Head of caudate nucleus (tissue), 42 donors: Measurements from ENCODE around the gene PPM1N.

ENCODE experiments used
- DNase-seq, 42 donors: peaks; one replicate each; pipeline versions ENCODE4 v3.0.0 to v3.0.0-alpha.2; 2020 to 2021; ENCODE audit warnings: mixed read lengths in 7 of 42
- intact Hi-C: fragments of 100-400 bp; cut with DNase I; formaldehyde crosslinking; loops from one replicate; pipeline ENCODE4 v1.15.0; 2022

Gene PPM1N, protein sequence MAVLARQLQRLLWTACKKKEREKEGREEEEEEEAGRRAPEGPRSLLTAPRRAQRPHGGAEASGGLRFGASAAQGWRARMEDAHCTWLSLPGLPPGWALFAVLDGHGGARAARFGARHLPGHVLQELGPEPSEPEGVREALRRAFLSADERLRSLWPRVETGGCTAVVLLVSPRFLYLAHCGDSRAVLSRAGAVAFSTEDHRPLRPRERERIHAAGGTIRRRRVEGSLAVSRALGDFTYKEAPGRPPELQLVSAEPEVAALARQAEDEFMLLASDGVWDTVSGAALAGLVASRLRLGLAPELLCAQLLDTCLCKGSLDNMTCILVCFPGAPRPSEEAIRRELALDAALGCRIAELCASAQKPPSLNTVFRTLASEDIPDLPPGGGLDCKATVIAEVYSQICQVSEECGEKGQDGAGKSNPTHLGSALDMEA

DNA sequence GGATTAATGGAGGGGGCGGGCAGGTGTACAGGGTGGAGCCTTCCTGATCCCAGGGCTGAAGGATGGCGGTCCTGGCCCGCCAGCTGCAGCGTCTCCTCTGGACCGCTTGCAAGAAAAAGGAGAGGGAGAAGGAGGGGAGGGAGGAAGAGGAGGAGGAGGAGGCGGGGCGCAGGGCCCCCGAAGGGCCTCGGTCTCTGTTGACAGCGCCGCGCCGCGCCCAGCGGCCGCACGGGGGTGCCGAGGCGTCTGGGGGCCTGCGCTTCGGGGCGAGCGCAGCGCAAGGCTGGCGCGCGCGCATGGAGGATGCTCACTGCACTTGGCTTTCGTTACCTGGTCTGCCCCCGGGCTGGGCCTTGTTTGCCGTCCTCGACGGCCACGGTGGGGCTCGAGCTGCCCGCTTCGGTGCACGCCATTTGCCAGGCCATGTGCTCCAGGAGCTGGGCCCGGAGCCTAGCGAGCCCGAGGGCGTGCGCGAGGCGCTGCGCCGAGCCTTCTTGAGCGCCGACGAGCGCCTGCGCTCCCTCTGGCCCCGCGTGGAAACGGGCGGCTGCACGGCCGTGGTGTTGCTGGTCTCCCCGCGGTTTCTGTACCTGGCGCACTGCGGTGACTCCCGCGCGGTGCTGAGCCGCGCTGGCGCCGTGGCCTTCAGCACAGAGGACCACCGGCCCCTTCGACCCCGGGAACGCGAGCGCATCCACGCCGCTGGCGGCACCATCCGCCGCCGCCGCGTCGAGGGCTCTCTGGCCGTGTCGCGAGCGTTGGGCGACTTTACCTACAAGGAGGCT lies at the start of gene PPM1N:
TSS of gene PPM1N (plus strand) at position 33 of the 785 bp plus-strand sequence. CDS start at position 63, 30 bp downstream.
- intact Hi-C loops: no loop called here
- peak in 25 of 42 donors; percentile 23 to 65 (median 42) for DNase-seq

DNA sequence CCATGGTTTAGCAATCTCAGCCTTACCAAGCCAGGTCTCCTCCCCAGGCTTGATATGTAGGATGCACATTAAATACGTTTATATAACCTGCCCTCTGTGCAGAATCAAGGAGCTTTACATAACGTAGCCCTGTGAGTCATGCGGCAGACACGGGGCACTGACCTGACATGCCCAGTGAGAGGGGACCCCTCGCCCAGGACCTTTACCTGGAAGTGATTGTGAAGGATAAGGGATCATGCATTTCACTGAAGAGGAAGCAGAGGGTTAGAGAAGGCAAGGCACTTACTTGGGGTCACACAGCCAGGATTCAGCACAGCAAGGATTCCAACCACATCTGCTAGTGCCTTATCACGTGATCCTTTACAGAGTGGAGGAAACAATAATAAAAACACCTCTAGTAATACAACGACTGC lies 49.4 kb upstream of the PPM1N start:
- intact Hi-C loops: no loop called here
- DNase-seq: peak in 35 of 42 donors; percentile 24 to 87 (median 65)

DNA sequence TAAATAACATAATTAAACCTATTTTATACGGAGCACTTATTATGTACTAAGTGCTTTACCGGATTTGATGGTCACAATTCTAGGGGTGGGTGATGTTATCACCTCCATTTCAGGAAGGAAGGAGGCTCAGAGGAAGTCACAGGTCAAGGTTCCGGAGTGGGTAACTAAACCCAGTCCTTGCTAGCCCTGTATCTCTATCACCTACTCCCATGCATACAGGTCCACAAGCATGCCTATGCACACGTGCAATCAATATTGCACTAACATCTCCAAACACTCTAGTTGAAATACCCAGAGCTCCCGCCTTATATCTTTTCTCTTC lies 48.3 kb upstream of the PPM1N start:
- intact Hi-C loops: no loop called here
- no peak for DNase-seq

DNA sequence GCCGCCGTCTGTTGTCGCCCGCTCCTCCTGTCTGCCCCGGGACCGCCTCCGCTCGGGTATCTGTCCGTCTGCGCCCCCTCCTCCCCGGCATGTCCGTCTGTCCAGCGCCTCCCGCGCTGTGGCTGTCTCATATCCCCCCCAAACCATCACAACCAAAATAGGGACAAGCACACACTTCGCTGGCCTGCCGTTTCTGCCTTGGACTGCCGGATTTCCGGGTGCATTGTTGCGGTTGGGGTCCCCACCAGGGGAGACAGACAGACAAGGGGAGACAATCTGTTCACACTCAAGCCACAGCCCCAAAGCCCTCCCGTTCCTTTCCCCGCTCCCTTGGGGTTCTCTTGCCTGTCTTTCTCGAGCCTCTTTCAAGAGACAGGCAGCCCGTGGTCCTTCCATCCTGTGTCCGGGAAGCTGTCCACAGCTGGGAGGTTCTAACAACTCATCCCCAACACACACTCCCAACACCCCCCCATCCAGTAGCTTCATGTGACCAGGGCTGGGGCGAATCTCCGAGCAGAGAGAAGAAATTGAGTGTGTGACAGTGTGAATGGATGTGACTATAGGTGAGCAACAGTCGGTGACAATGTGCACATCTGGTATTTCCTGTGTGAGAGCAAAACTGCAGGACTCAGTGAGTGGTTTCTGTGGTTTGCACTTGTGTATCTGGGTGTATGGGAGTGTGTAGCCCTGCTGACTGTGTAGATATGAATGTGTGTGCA lies 47.0 kb upstream of the PPM1N start:
- intact Hi-C loops: no loop called here
- DNase-seq: peak in 6 of 42 donors; percentile 8 to 56 (median 22)

DNA sequence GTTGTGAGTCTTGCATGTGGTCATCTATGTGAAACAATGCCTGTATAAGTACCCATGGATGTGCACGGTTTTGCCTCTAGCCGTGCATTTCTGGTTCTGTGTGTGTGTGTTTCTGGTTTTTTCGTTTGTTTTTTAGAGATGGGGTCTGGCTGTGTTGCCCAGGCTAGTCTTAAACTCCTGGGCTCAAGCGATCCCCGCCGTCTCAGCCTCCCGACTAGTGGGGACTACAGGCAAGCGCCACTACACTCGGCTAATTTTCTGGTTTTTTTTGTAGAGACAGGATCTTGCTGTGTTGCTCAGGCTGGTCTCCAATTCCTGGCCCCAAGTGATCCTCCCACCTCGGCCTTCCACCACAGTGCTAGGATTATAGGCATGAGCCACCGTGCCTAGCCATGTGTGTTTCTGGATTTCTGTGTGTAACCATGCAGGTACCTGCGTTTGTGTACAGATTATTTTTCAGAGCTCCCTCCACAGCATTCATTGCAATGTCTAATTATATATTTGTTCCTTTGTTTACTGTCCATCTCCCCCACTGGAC lies 46.3 kb upstream of the PPM1N start:
- DNase-seq: no peak
- intact Hi-C loops: no loop called here

DNA sequence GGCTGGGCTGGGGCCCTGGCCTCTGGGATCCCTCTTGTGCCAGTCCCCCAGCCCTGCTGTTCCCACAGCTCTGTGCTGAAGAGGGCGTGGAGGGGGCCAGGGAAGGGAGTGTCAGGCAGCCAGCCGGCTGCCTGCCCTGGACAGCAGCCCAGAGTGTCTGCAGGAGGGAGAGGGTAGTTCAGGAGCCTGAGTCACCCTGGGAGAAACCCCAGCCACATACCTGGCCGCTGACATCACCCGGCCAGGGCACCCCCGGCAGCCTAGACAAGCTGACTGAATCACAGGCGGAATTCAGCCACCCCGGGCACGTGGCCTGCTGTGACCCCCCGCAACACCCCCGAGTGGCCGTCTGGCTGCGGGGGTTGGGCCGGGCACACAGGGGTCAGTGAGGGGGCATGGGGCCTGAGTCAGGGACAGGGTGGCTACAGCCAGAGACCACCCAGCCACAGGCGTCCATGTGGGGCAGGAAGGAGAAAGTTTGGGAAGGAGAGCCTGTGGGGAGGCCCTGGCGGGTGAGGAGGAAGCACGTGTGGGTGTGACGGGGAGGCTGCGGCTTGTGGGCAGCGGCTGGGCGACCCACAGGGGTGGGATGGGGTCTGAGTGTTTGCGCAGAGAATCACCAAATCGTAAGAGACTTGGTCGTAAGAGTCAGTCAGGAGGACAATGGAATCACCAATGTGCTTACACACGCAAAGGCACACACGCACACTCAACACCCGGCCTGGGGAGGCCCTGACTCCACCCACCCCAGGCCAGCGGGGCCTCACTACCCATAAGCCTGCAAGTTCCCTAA lies 42.3 kb upstream of the PPM1N start:
- intact Hi-C loops: no loop called here
- DNase-seq: peak in 4 of 42 donors; percentile 29 to 78 (median 55)

DNA sequence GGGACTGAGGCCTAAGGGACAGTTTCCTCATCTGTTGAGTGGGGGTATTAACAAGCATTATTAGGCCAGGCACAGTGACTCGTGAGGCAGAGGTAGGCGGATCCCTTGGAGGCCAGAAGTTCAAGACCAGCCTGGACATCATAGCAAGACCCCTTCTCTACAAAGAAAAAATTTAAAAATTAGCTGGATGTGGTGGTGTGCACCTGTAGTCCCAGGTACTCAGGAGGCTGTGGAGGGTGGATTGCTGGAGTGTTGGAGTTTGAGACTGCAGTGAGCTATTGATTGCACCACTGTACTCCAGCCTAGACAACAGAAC lies 41.8 kb upstream of the PPM1N start:
- intact Hi-C loops: no loop called here
- no peak for DNase-seq

DNA sequence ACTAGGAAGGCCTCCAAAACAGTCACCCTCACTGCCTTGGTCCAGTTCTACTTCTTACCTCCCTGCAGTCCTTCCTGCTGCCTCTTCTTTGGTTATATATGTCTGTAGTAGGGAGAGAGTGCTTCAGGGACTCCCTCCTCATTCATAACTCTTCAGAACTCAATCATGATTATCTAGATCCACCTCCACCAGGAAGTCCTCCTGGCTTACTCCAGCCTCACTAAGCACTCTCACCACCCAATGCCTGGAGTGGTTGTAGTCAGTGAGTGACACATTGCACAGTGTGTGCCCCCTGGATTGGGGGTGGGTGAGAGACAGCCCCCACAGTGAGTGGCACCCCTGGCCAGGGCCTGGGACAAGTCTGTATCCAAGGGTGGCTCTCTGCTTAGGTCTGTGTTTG lies 40.5 kb upstream of the PPM1N start:
- DNase-seq: no peak
- intact Hi-C loops: no loop called here

DNA sequence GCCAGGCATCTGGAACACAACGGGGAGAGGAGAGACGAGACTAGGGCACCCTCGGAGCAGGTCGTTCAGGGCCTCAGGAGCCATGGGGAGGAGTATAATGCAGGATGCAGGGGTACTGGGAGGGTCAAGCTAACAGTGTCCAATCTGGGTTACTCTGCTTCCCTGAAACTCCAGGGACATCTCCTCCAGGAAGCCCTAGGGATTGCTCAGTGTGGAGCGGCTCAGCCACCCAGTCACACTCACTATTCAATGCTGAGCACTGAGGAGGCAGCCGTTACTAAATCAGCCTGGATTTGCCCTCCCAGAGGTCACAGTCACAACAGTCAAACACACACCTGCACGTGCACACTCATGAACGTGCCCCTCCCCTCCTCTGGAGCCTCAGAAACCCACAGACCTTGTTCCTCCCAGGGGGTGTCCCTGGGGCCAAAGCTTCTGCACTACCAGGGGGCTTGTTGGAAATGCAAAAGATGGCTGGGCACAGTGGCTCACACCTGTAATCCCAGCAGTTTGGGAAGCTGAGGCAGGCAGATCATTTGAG lies 37.4 kb upstream of the PPM1N start:
- intact Hi-C loops: no loop called here
- no peak for DNase-seq

DNA sequence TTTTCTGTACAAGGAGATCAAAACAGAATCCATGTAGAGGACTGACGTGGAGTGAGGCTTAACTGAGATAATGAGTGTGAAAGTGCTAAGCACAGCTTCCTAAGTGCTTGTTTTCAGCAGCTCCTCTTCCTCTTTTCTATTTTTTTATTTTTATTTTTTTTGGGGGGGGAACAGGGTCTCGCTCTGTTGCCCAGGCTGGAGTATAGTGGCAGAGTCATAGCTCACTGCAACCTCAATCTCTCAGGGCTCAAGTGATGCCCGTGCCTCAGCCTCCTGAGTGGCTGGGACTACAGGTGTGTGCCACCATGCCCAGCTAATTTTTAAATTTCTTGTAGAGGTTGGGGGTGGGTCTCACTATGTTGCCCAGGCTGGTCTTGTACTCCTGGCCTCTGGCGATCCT lies 36.1 kb upstream of the PPM1N start:
- intact Hi-C loops: no loop called here
- no peak for DNase-seq

DNA sequence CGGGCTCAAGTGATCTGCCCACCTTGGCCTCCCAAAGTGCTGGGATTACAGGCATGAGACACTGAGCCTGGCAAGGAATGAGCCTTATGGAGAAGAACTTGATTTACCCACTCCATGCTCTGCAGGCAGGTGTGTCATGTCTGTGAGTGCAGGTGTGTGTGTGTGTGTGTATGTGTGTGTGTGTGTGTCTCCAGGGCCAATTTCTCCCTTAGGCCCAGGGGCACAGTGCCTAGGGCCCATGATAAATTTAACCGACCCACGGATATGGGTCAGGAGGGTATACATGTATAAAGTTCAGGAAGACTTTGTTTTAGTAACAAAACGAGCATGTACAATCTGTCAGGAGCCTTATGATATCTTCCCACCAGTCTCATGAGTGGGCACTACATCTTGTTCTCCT lies 35.0 kb upstream of the PPM1N start:
- no peak for DNase-seq
- intact Hi-C loops: no loop called here

DNA sequence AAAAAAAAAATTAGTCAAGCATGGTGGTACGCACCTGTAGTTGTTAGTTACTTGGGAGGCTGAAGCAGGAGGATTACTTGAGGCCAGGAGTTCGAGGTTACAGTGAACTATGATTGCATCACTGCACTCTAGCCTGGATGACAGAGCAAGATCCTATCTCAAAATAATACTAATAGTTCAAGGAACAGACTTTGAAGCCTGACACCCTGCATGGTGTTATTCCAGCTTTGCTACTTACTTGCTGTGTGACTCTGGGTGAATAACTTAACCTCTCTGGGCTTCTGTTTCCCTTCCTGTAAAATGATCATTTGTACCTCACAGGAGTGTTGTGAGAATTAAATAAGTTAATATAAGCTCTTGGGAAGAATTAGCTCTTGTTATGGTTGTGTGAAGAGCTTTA lies 34.0 kb upstream of the PPM1N start:
- intact Hi-C loops: no loop called here
- DNase-seq: no peak

DNA sequence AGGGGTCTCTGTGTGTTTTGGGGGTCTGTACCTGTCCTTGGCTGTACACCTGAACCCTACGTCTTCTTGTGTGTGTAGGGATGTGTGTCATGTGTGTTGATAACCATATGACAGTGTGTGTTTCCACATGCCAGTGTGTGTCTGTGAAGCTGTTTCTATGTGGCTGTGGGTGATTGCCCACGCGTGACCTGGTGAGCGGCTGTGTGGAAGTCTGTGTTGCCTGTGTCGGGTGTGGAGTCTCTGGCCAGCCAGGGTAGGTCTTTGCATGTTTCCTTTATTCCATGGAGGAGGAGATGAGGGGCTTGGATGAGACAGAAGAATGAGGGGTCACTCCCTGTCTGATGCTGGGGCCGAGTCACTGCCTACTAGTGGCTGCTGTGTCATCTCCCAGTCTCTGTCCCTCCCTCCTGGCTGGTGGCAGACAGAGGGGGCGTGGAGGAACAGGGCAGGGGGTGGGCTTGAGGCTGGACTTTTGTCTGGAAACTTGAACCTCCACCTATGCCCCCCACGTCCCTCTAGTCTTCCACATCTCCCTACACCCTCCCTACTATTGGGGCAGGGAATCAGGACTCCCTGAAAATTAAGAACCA lies 33.3 kb upstream of the PPM1N start:
- no peak for DNase-seq
- intact Hi-C loops: no loop called here

DNA sequence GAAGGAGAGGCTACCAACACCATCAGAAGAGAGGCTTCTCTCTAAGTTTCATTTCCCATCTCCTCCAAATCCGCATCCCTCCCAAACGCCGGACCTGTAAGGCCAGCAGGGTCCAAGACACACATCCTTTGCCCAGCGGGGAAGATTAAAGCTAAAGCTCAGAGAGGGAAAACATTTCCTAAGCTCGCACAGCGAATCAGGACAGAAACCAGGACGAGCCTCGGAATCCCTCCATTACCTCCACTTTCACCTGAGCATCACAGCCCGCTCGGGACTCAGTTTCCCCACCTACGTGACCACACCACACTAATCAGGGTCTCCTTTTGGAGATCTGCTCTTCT lies 31.2 kb upstream of the PPM1N start:
- DNase-seq: no peak
- intact Hi-C loops: no loop called here

DNA sequence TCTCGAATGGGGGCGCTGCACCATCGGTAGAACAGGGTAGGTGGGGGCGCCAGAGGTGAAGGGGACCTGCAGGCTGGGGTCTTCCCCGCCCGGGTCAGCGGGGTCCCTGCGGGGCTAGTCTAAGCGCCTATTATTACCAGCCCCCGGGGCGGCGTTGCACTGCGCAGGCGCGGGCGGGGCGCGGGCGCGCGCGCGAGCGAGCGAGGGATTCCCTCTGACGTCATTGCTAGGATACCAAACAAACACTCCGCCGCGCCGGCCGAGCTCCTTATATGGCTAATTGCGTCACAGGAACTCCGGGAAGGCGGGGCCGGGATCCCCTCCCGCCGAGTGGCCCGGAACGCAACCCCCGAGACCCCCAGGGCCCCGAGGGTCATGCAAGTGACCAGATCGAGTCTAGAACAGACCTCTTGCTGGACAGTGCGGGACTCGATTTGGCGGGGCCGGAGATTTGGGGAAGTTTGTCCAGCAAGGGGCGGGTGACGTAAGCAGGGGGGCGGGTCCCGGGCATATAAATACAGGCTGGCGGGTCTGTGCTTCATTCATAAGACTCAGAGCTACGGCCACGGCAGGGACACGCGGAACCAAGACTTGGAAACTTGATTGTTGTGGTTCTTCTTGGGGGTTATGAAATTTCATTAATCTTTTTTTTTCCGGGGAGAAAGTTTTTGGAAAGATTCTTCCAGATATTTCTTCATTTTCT lies 30.6 kb upstream of the PPM1N start, which contains the start of gene FOSB:
TSS of gene FOSB (plus strand) at position 541 of the 703 bp plus-strand sequence. CDS start 591 bp downstream, outside the sequence.
- intact Hi-C loops: no loop called here

DNA sequence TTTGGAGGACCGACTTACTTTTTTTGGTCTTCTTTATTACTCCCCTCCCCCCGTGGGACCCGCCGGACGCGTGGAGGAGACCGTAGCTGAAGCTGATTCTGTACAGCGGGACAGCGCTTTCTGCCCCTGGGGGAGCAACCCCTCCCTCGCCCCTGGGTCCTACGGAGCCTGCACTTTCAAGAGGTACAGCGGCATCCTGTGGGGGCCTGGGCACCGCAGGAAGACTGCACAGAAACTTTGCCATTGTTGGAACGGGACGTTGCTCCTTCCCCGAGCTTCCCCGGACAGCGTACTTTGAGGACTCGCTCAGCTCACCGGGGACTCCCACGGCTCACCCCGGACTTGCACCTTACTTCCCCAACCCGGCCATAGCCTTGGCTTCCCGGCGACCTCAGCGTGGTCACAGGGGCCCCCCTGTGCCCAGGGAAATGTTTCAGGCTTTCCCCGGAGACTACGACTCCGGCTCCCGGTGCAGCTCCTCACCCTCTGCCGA lies 30.0 kb upstream of the PPM1N start:
- intact Hi-C loops: no loop called here
- peak in 4 of 42 donors; percentile 24 to 70 (median 30) for DNase-seq

More for the DNA sequence above, 30.6 kb upstream of the PPM1N start, which contains the start of gene FOSB:
- peak; percentile 90 to 99 (median 96) for DNase-seq

DNA sequence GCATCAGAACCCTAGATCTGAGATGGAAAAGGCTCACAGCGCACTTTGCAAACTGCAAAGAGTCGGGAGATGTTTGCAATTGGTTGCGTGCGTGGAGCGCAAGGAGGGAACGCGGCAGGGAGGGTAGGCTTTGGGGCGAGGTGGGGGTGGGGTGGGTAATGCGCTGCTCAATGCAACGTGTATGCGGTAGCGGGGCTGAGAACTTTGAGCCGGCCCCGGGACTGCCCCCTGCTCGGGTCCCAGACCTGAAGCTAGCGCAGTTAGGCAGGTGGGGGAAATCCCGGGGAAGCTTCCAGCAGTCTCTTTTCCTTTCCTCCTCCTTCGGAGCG lies 29.5 kb upstream of the PPM1N start:
- intact Hi-C loops: no loop called here
- peak in 14 of 42 donors; percentile 35 to 63 (median 56) for DNase-seq
